CD4-positive, alpha-beta T cell (primary cell): ENCODE data around the gene ACMSD. TPM values are rescaled to one million over a fixed set of nuclear protein-coding genes. Genes with fewer than 3 reads are reported as not detected.
"Not testable (repeated sequence)": the region's sequence is repeated elsewhere in the genome, so short reads cannot be mapped to it uniquely, and the experiment has no call there.

Experiments
- ATAC-seq: fragments of 200-7000 bp; cut with Tn5 transposase; one replicate; pipeline ENCODE4 v1.10.0; 2022; ENCODE audit warnings: mild to moderate bottlenecking; ENCODE audit not compliant: poor library complexity
- CTCF ChIA-PET: fragments of 350-600 bp; sonication (Branson Sonifier 250); formaldehyde crosslinking; loops from one replicate; lab custom pipeline; 2021; ENCODE audit warnings: antibody characterized with exemption, inconsistent platforms; lab: Charles Lee
- POLR2A ChIA-PET: fragments of 350-600 bp; sonication (Branson Sonifier 250); formaldehyde crosslinking; loops from one replicate; lab custom pipeline; 2021; ENCODE audit warnings: antibody characterized with exemption, inconsistent platforms; lab: Charles Lee
- DNase-seq, 14 experiments: peaks; one replicate each; pipeline ENCODE4 v3.0.0-alpha.2; 2013 to 2020; ENCODE audit warnings: mixed read lengths in 2 of 14
- H3K27ac ChIP-seq, 2 donors: one replicate each; pipeline versions ENCODE4 v1.5.1 to v1.7.0; 2013; ENCODE audit warnings: low read length in 2 of 2, low read depth in 1 of 2, mild to moderate bottlenecking in 1 of 2
- H3K27me3 ChIP-seq, 2 experiments: 1 replicate in 1 of 2; 2 replicates in 1 of 2; pipeline versions ENCODE4 v1.6.1 to v1.7.0; 2013; ENCODE audit warnings: low read length in 2 of 2, control low read depth in 1 of 2, mild to moderate bottlenecking in 1 of 2, moderate library complexity in 1 of 2; ENCODE audit not compliant: insufficient read depth in 2 of 2, control insufficient read depth in 1 of 2
- H3K36me3 ChIP-seq: one replicate; pipeline ENCODE4 v1.6.1; 2013; ENCODE audit warnings: low read length, control low read depth; ENCODE audit not compliant: insufficient read depth
- H3K4me1 ChIP-seq: one replicate; pipeline ENCODE4 v1.6.1; 2013; ENCODE audit warnings: low read length, control low read depth; ENCODE audit not compliant: insufficient read depth
- H3K4me3 ChIP-seq: one replicate; pipeline ENCODE4 v1.5.1; 2013; ENCODE audit warnings: mild to moderate bottlenecking, low read length, moderate library complexity
- H3K9me3 ChIP-seq, 2 experiments: 1 replicate in 1 of 2; 2 replicates in 1 of 2; pipeline versions ENCODE4 v1.6.1 to v1.7.0; 2013; ENCODE audit warnings: low read length in 2 of 2, mild to moderate bottlenecking in 2 of 2, control low read depth in 1 of 2, moderate library complexity in 1 of 2; ENCODE audit not compliant: control insufficient read depth in 1 of 2, insufficient read depth in 1 of 2
- H3K27ac Mint-ChIP-seq: one replicate; pipeline ENCODE4 v1.8.0; 2020; ENCODE audit warnings: mixed read lengths
- H3K27me3 Mint-ChIP-seq: one replicate; pipeline ENCODE4 v1.8.0; 2021; ENCODE audit warnings: mixed read lengths
- H3K36me3 Mint-ChIP-seq: one replicate; pipeline ENCODE4 v1.8.0; 2021; ENCODE audit warnings: low read depth, mixed read lengths
- H3K4me1 Mint-ChIP-seq: one replicate; pipeline ENCODE4 v1.8.0; 2021; ENCODE audit warnings: low read depth, mixed read lengths
- H3K4me3 Mint-ChIP-seq: one replicate; pipeline ENCODE4 v1.8.0; 2020; ENCODE audit warnings: mild to moderate bottlenecking, mixed read lengths
- H3K9me3 Mint-ChIP-seq: one replicate; pipeline ENCODE4 v1.8.0; 2020; ENCODE audit warnings: mixed read lengths
- CTCF ChIP-seq: fragments of 200-600 bp; IDR thresholded peaks from one replicate; pipeline ENCODE4 v1.8.0; 2022; ENCODE audit warnings: antibody characterized with exemption, mild to moderate bottlenecking
- intact Hi-C, 2 experiments: fragments of 100-400 bp; cut with DNase I in 1 of 2; cut with micrococcal nuclease in 1 of 2; formaldehyde crosslinking; loops; one replicate each; pipeline versions ENCODE4 v1.15.1 to v1.9.0; 2023 to 2025; cut with DNase I, micrococcal nuclease
- total RNA-seq, 174 experiments: library from RNA in 2 of 174; stranded (reverse) in 2 of 174; gene quantifications; one replicate each; pipeline ENCODE4 v1.2.3 and lab custom pipeline; 2021 to 2026

ACMSD gene
- total RNA-seq, 2 experiments from 2014 or later = not detected

GRCh38 chr2:134845028-134845427 lies 6.6 kb downstream of the ACMSD start:
- intact Hi-C loops = no loop called here
- CTCF ChIA-PET = no interaction called here
- no peak for ATAC-seq
- POLR2A ChIA-PET = no interaction called here
- TF ChIP-seq CTCF = no peak
- no peaks in the 10 kb centered on the region for H3K27me3 Mint-ChIP-seq
- no peak overlapping the region for H3K4me3 ChIP-seq
- H3K9me3 Mint-ChIP-seq = peaks cover 5% of the 10 kb centered on the region
- no peak overlapping the region for H3K4me3 Mint-ChIP-seq
- no peak overlapping the region for H3K27ac ChIP-seq
- no peaks in the 10 kb centered on the region for H3K9me3 ChIP-seq
- H3K4me1 Mint-ChIP-seq = no peaks in the 10 kb centered on the region
- DNase-seq = no peak
- H3K4me1 ChIP-seq = no peaks in the 10 kb centered on the region
- H3K36me3 Mint-ChIP-seq = no peaks in the 10 kb centered on the region
- H3K36me3 ChIP-seq = no peaks in the 10 kb centered on the region
- no peaks in the 10 kb centered on the region for H3K27me3 ChIP-seq
- no peak overlapping the region for H3K27ac Mint-ChIP-seq

- Mint-ChIP-seq H3K36me3 (no peaks in the 10 kb centered on the region), H3K4me1 (no peaks in the 10 kb centered on the region), H3K27me3 (no peaks in the 10 kb centered on the region), H3K9me3 (peaks cover 5% of the 10 kb centered on the region), H3K27ac (no peak overlapping the region), H3K4me3 (no peak overlapping the region)
- H3K27ac ChIP-seq = no peak overlapping the region
- intact Hi-C loops = no loop called here
- no peak for ATAC-seq
- TF ChIP-seq CTCF = no peak
- H3K36me3 ChIP-seq = no peaks in the 10 kb centered on the region
- no peak for DNase-seq
- H3K4me1 ChIP-seq = no peaks in the 10 kb centered on the region
- H3K27me3 ChIP-seq = no peaks in the 10 kb centered on the region
- H3K4me3 ChIP-seq = no peak overlapping the region
- H3K9me3 ChIP-seq = no peaks in the 10 kb centered on the region
- ChIA-PET POLR2A (no interaction called here), CTCF (no interaction called here)
These were observed 7.3 kb downstream of the ACMSD start for GRCh38 chr2:134845719-134846118.

- no peaks in the 10 kb centered on the region for H3K9me3 ChIP-seq
- no peak overlapping the region for H3K27ac ChIP-seq
- ChIA-PET CTCF (no interaction called here), POLR2A (no interaction called here)
- no peak overlapping the region for H3K4me3 Mint-ChIP-seq
- no peak for TF ChIP-seq CTCF
- DNase-seq (no peak), ATAC-seq (no peak)
- intact Hi-C loops = no loop called here
- H3K36me3 ChIP-seq = no peaks in the 10 kb centered on the region
- no peaks in the 10 kb centered on the region for H3K4me1 Mint-ChIP-seq
- no peaks in the 10 kb centered on the region for H3K27me3 ChIP-seq
- H3K27ac Mint-ChIP-seq = no peak overlapping the region
- no peaks in the 10 kb centered on the region for H3K4me1 ChIP-seq
- H3K9me3 Mint-ChIP-seq = peaks cover 5% of the 10 kb centered on the region
- no peaks in the 10 kb centered on the region for H3K36me3 Mint-ChIP-seq
- no peak overlapping the region for H3K4me3 ChIP-seq
- no peaks in the 10 kb centered on the region for H3K27me3 Mint-ChIP-seq
These were observed 7.8 kb downstream of the ACMSD start for GRCh38 chr2:134846213-134846612.

- H3K4me1 ChIP-seq, CTCF ChIA-PET, intact Hi-C loops, H3K27ac Mint-ChIP-seq, H3K36me3 ChIP-seq, H3K4me3 Mint-ChIP-seq, H3K27me3 ChIP-seq, H3K9me3 Mint-ChIP-seq, H3K4me3 ChIP-seq, H3K36me3 Mint-ChIP-seq, H3K27ac ChIP-seq, ATAC-seq, DNase-seq, H3K27me3 Mint-ChIP-seq, H3K4me1 Mint-ChIP-seq, POLR2A ChIA-PET, H3K9me3 ChIP-seq: not testable (repeated sequence)
These were observed 9.2 kb downstream of the ACMSD start for GRCh38 chr2:134847582-134847981.
